KOPT-K1 (cell line): ENCODE data around the gene S100A7A.

Source experiments
- H3K27ac ChIP-seq: fragments of 200-600 bp; sonication (generic); 2 replicates; pipeline ENCODE4 v1.5.1; 2016; ENCODE audit warnings: antibody characterized with exemption, mild to moderate bottlenecking, low read depth, low read length; ENCODE audit not compliant: poor library complexity, severe bottlenecking
- H3K36me3 ChIP-seq: fragments of 200-600 bp; sonication (generic); 2 replicates; pipeline ENCODE4 v1.5.1; 2017; ENCODE audit warnings: antibody characterized with exemption, mild to moderate bottlenecking, low read length, moderate library complexity; ENCODE audit not compliant: insufficient read depth
- H3K9me3 ChIP-seq: fragments of 200-600 bp; sonication (generic); 2 replicates; pipeline ENCODE4 v1.5.1; 2017; ENCODE audit warnings: antibody characterized with exemption, low read length, mild to moderate bottlenecking; ENCODE audit not compliant: insufficient read depth, poor library complexity, severe bottlenecking

Gene S100A7A

GRCh38 chr1:153415850-153416570, at the start of gene S100A7A:
S100A7A (plus strand) TSS chr1:153416520; CDS start chr1:153418083, 1,563 bp downstream.
- Histone ChIP-seq H3K9me3 (no peaks in the 10 kb centered on the region), H3K27ac (no peak within 1 kb of the TSS), H3K36me3 (no peaks in the 10 kb centered on the region)

- H3K27ac ChIP-seq, result no peak overlapping the region
- H3K9me3 ChIP-seq, result no peaks in the 10 kb centered on the region
- no peaks in the 10 kb centered on the region for H3K36me3 ChIP-seq
These were observed 49.2 kb upstream of the S100A7A start for GRCh38 chr1:153367090-153367489.

GRCh38 chr1:153368495-153368894, 47.8 kb upstream of the S100A7A start:
- Histone ChIP-seq H3K9me3 (no peaks in the 10 kb centered on the region), H3K36me3 (no peaks in the 10 kb centered on the region), H3K27ac (no peak overlapping the region)

GRCh38 chr1:153370146-153370545, 46.2 kb upstream of the S100A7A start:
- H3K27ac ChIP-seq, result no peak overlapping the region

GRCh38 chr1:153371231-153371630, 45.1 kb upstream of the S100A7A start:
- no peaks in the 10 kb centered on the region for H3K9me3 ChIP-seq
- no peaks in the 10 kb centered on the region for H3K36me3 ChIP-seq
- no peak overlapping the region for H3K27ac ChIP-seq

More at GRCh38 chr1:153370146-153370545, 46.2 kb upstream of the S100A7A start:
- no peaks in the 10 kb centered on the region for H3K9me3 ChIP-seq
- H3K36me3 ChIP-seq, result no peaks in the 10 kb centered on the region

GRCh38 chr1:153372571-153372970, 43.7 kb upstream of the S100A7A start:
- no peak overlapping the region for H3K27ac ChIP-seq
- no peaks in the 10 kb centered on the region for H3K9me3 ChIP-seq
- H3K36me3 ChIP-seq, result no peaks in the 10 kb centered on the region

- Histone ChIP-seq H3K36me3 (no peaks in the 10 kb centered on the region), H3K9me3 (no peaks in the 10 kb centered on the region), H3K27ac (no peak overlapping the region)
These were observed 42.2 kb upstream of the S100A7A start for GRCh38 chr1:153374071-153374470.

- no peaks in the 10 kb centered on the region for H3K9me3 ChIP-seq
- no peak within 1 kb of the TSS for H3K27ac ChIP-seq
- no peaks in the 10 kb centered on the region for H3K36me3 ChIP-seq
These were observed 40.8 kb upstream of the S100A7A start, which contains the start of gene S100A12 for GRCh38 chr1:153375511-153375910. S100A12 (minus strand) TSS chr1:153375621; CDS start chr1:153374592, 1,029 bp downstream.

- Histone ChIP-seq H3K9me3 (peaks cover 17% of the 10 kb centered on the region), H3K36me3 (no peaks in the 10 kb centered on the region), H3K27ac (no peak overlapping the region)
These were observed 36.7 kb upstream of the S100A7A start for GRCh38 chr1:153379591-153379990.

- H3K36me3 ChIP-seq, result no peaks in the 10 kb centered on the region
- H3K9me3 ChIP-seq, result peaks cover 17% of the 10 kb centered on the region
- H3K27ac ChIP-seq, result no peak overlapping the region
These were observed 35.6 kb upstream of the S100A7A start for GRCh38 chr1:153380711-153381110.

- Histone ChIP-seq H3K36me3 (no peaks in the 10 kb centered on the region), H3K9me3 (peaks cover 17% of the 10 kb centered on the region), H3K27ac (no peak overlapping the region)
These were observed 31.3 kb upstream of the S100A7A start for GRCh38 chr1:153384958-153385580.

GRCh38 chr1:153386500-153386901, 29.8 kb upstream of the S100A7A start:
- no peak overlapping the region for H3K27ac ChIP-seq
- H3K9me3 ChIP-seq, result peaks cover 14% of the 10 kb centered on the region
- no peaks in the 10 kb centered on the region for H3K36me3 ChIP-seq

GRCh38 chr1:153387001-153387400, 29.3 kb upstream of the S100A7A start:
- Histone ChIP-seq H3K36me3 (no peaks in the 10 kb centered on the region), H3K27ac (no peak overlapping the region), H3K9me3 (peaks cover 9% of the 10 kb centered on the region)

GRCh38 chr1:153387785-153388184, 28.5 kb upstream of the S100A7A start:
- no peak overlapping the region for H3K27ac ChIP-seq
- H3K9me3 ChIP-seq, result peaks cover 1% of the 10 kb centered on the region

GRCh38 chr1:153389401-153389800, 26.9 kb upstream of the S100A7A start:
- Histone ChIP-seq H3K9me3 (no peaks in the 10 kb centered on the region), H3K36me3 (no peaks in the 10 kb centered on the region), H3K27ac (no peak overlapping the region)

More at GRCh38 chr1:153387785-153388184, 28.5 kb upstream of the S100A7A start:
- H3K36me3 ChIP-seq, result no peaks in the 10 kb centered on the region
